ENCODE data around the gene NRAP. TPM values are rescaled to one million over a fixed set of nuclear protein-coding genes. Genes with fewer than 3 reads are reported as not detected.

NRAP gene
- total and polyA plus RNA-seq, 2 donors (not counting 3 experiments of a cell fraction or from before 2014, with no cell fraction given): not detected

- Histone ChIP-seq H3K36me3 (ENCODE audit: control insufficient read depth in 2 of 2, extremely low read depth in 1 of 2, insufficient read depth in 2 of 2, low read length in 2 of 2) (no peaks in the 10 kb centered on the region), H3K4me1 (ENCODE audit: control insufficient read depth, extremely low read depth, insufficient read depth, low read length) (peaks cover 8% of the 10 kb centered on the region), H3K9me1 (replicated peaks; ENCODE audit: control insufficient read depth, extremely low read depth, insufficient read depth, low read length) (no peaks in the 10 kb centered on the region), H3K79me2 (ENCODE audit: control insufficient read depth, insufficient read depth, low read length) (no peaks in the 10 kb centered on the region), H3K9me3 (replicated peaks; ENCODE audit: control insufficient read depth, insufficient read depth, low read length) (no peaks in the 10 kb centered on the region), H3K27me3 (ENCODE audit: control insufficient read depth in 2 of 2, insufficient read depth in 2 of 2, low read length in 2 of 2) (no peaks in the 10 kb centered on the region), H2AFZ (ENCODE audit: low read depth, low read length) (no peak overlapping the region), H3K4me2 (ENCODE audit: insufficient read depth, low read length) (no peak overlapping the region), H4K20me1 (replicated peaks; ENCODE audit: control insufficient read depth, extremely low read depth, insufficient read depth, low read length) (no peaks in the 10 kb centered on the region), H3K9ac (replicated peaks; ENCODE audit: extremely low read depth, insufficient read depth, low read length) (no peak overlapping the region), H3K27ac (ENCODE audit: insufficient read depth, low read depth, low read length) (no peak overlapping the region), H3K4me3 (replicated peaks in 1 of 3; ENCODE audit: insufficient read depth in 1 of 3, low read depth in 1 of 3, low read length in 3 of 3) (no peak overlapping the region)
- BruUV-seq (replicated peaks): no TSS peak
- FAIRE-seq (no peak), DNase-seq (ENCODE audit: low read depth, low spot score) (no peak)
- CTCF ChIA-PET: interaction anchor here (1.7 kb wide), 1 partner anchor 44 kb away, joined by 5 read pairs; no protein-coding TSS in a partner anchor
- intact Hi-C loops (cut with micrococcal nuclease): loop anchor here (10.0 kb wide), 1 partner anchor 881 kb away; no protein-coding TSS in a partner anchor
- TF ChIP-seq CTCF (IDR thresholded peaks at IDR 0.05; ENCODE audit: extremely low read depth in 1 of 2, insufficient read depth in 1 of 2, low read depth in 1 of 2, low read length in 2 of 2) (no peak), MAX (IDR thresholded peaks at IDR 0.05; ENCODE audit: insufficient read depth, insufficient read length) (no peak)
- POLR2A ChIA-PET: no interaction called here
- dilution Hi-C loops (cut with MboI; ENCODE audit: extremely low pct_ligation_motif_present, low sequenced_read_pairs): no loop called here
These were observed 98.5 kb downstream of the NRAP start for GRCh38 chr10:113565364-113565763.

GRCh38 chr10:113563306-113564088 lies 100.3 kb downstream of the NRAP start:
- CTCF ChIA-PET: interaction anchor here (0.5 to 3.0 kb wide), 46 partner anchors 9 to 1178 kb away, joined by 3 to 38 read pairs (median 4); no protein-coding TSS in a partner anchor
- POLR2A ChIA-PET: no interaction called here
- intact Hi-C loops (cut with micrococcal nuclease): loop anchor here (1.0 to 10.0 kb wide), 8 partner anchors 42 to 1088 kb away; partner anchors contain the start of gene TCF7L2

More at GRCh38 chr10:113563306-113564088, 100.3 kb downstream of the NRAP start:
- Histone ChIP-seq H3K9me1 (replicated peaks; ENCODE audit: control insufficient read depth, extremely low read depth, insufficient read depth, low read length) (no peaks in the 10 kb centered on the region), H3K27me3 (ENCODE audit: control insufficient read depth in 2 of 2, insufficient read depth in 2 of 2, low read length in 2 of 2) (no peaks in the 10 kb centered on the region), H4K20me1 (replicated peaks; ENCODE audit: control insufficient read depth, extremely low read depth, insufficient read depth, low read length) (no peaks in the 10 kb centered on the region), H3K9ac (replicated peaks; ENCODE audit: extremely low read depth, insufficient read depth, low read length) (peak overlapping the region; percentile 2), H3K27ac (ENCODE audit: insufficient read depth, low read depth, low read length) (no peak overlapping the region), H3K4me3 (replicated peaks in 1 of 3; ENCODE audit: insufficient read depth in 1 of 3, low read depth in 1 of 3, low read length in 3 of 3) (peak overlapping the region in 2 of 3 experiments; percentile 41), H2AFZ (ENCODE audit: low read depth, low read length) (peak overlapping the region; percentile 70), H3K4me1 (ENCODE audit: control insufficient read depth, extremely low read depth, insufficient read depth, low read length) (peaks cover 8% of the 10 kb centered on the region), H3K4me2 (ENCODE audit: insufficient read depth, low read length) (peak overlapping the region; percentile 75), H3K36me3 (ENCODE audit: control insufficient read depth in 2 of 2, extremely low read depth in 1 of 2, insufficient read depth in 2 of 2, low read length in 2 of 2) (no peaks in the 10 kb centered on the region), H3K9me3 (replicated peaks; ENCODE audit: control insufficient read depth, insufficient read depth, low read length) (no peaks in the 10 kb centered on the region), H3K79me2 (ENCODE audit: control insufficient read depth, insufficient read depth, low read length) (no peaks in the 10 kb centered on the region)
- dilution Hi-C loops (cut with MboI; ENCODE audit: extremely low pct_ligation_motif_present, low sequenced_read_pairs): no loop called here
- FAIRE-seq (peak; percentile 96), DNase-seq (ENCODE audit: low read depth, low spot score) (peak; percentile 68)
- BruUV-seq (replicated peaks): no TSS peak
- TF ChIP-seq MAX (IDR thresholded peaks at IDR 0.05; ENCODE audit: insufficient read depth, insufficient read length) (no peak), POLR2A (IDR thresholded peaks at IDR 0.05; ENCODE audit: low read depth, low read length) (no peak), CTCF (IDR thresholded peaks at IDR 0.05; ENCODE audit: extremely low read depth in 1 of 2, insufficient read depth in 1 of 2, low read depth in 1 of 2, low read length in 2 of 2) (peak; percentile 97 to 99), JUN (IDR thresholded peaks at IDR 0.05; ENCODE audit: borderline replicate concordance, insufficient read depth, insufficient read length, low read depth) (no peak), GATA2 (IDR thresholded peaks at IDR 0.05; ENCODE audit: insufficient read depth, insufficient read length, low read depth, low read length) (no peak)

Data from endothelial cell of umbilical vein (primary cell).